ENCODE measurements around the gene NPBWR2. TPM values are rescaled to one million over a fixed set of nuclear protein-coding genes. Genes with fewer than 3 reads are reported as not detected.

Gene NPBWR2
- total and polyA plus RNA-seq, 2 donors (not counting 1 experiment from before 2014, with no cell fraction given): not detected

GRCh38 chr20:64139199-64140060 is 32.1 kb upstream of the NPBWR2 start:
- Histone ChIP-seq H3K9ac (ENCODE audit: insufficient read depth, low read length) (no peak overlapping the region), H3K27me3 (ENCODE audit: control insufficient read depth, insufficient read depth, low read length) (no peaks in the 10 kb centered on the region), H3K79me2 (ENCODE audit: control insufficient read depth, insufficient read depth, low read length) (no peaks in the 10 kb centered on the region), H3K9me3 (ENCODE audit: control insufficient read depth, insufficient read depth, low read depth, low read length) (no peaks in the 10 kb centered on the region), H3K4me2 (ENCODE audit: extremely low read depth, insufficient read depth, low read length) (no peak overlapping the region), H3K4me3 (replicated peaks in 1 of 4; ENCODE audit: control extremely low read depth in 1 of 4, insufficient read depth in 1 of 4, low read depth in 3 of 4, low read length in 4 of 4) (no peak overlapping the region), H4K20me1 (ENCODE audit: control insufficient read depth, extremely low read depth, insufficient read depth, low read length) (no peaks in the 10 kb centered on the region), H3K4me1 (ENCODE audit: control insufficient read depth, extremely low read depth, insufficient read depth, low read length) (no peaks in the 10 kb centered on the region), H2AFZ (ENCODE audit: low read length) (no peak overlapping the region), H3K36me3 (ENCODE audit: control insufficient read depth, insufficient read depth, low read length) (no peaks in the 10 kb centered on the region), H3K27ac (ENCODE audit: insufficient read depth, low read length) (no peak overlapping the region)
- TF ChIP-seq EZH2 (IDR thresholded peaks at IDR 0.05; ENCODE audit: low read length, missing control alignments) (no peak), CTCF (conservative IDR thresholded peaks at IDR 0.05 in 1 of 2, IDR thresholded peaks at IDR 0.05 in 1 of 2; ENCODE audit: low read depth in 1 of 2, low read length in 2 of 2) (no peak)
- DNase-seq (ENCODE audit: low read depth in 2 of 2): no peak

GRCh38 chr20:64138276-64138815 is 31.0 kb upstream of the NPBWR2 start:
- no peaks in the 10 kb centered on the region for H3K36me3 ChIP-seq (ENCODE audit: control insufficient read depth, insufficient read depth, low read length)
- H3K4me1 ChIP-seq (ENCODE audit: control insufficient read depth, extremely low read depth, insufficient read depth, low read length): no peaks in the 10 kb centered on the region
- no peak overlapping the region for H3K4me2 ChIP-seq (ENCODE audit: extremely low read depth, insufficient read depth, low read length)
- TF ChIP-seq CTCF (conservative IDR thresholded peaks at IDR 0.05 in 1 of 2, IDR thresholded peaks at IDR 0.05 in 1 of 2; ENCODE audit: low read depth in 1 of 2, low read length in 2 of 2) (no peak), EZH2 (IDR thresholded peaks at IDR 0.05; ENCODE audit: low read length, missing control alignments) (no peak)
- DNase-seq (ENCODE audit: low read depth in 2 of 2): no peak
- H3K9me3 ChIP-seq (ENCODE audit: control insufficient read depth, insufficient read depth, low read depth, low read length): no peaks in the 10 kb centered on the region
- no peaks in the 10 kb centered on the region for H3K79me2 ChIP-seq (ENCODE audit: control insufficient read depth, insufficient read depth, low read length)
- H3K9ac ChIP-seq (ENCODE audit: insufficient read depth, low read length): no peak overlapping the region
- no peak overlapping the region for H3K4me3 ChIP-seq (replicated peaks in 1 of 4; ENCODE audit: control extremely low read depth in 1 of 4, insufficient read depth in 1 of 4, low read depth in 3 of 4, low read length in 4 of 4)
- H3K27ac ChIP-seq (ENCODE audit: insufficient read depth, low read length): no peak overlapping the region
- H3K27me3 ChIP-seq (ENCODE audit: control insufficient read depth, insufficient read depth, low read length): no peaks in the 10 kb centered on the region
- H2AFZ ChIP-seq (ENCODE audit: low read length): no peak overlapping the region
- no peaks in the 10 kb centered on the region for H4K20me1 ChIP-seq (ENCODE audit: control insufficient read depth, extremely low read depth, insufficient read depth, low read length)

GRCh38 chr20:64137598-64138031 is 30.2 kb upstream of the NPBWR2 start:
- H3K4me1 ChIP-seq (ENCODE audit: control insufficient read depth, extremely low read depth, insufficient read depth, low read length): no peaks in the 10 kb centered on the region

More at GRCh38 chr20:64137598-64138031, 30.2 kb upstream of the NPBWR2 start:
- Histone ChIP-seq H3K36me3 (ENCODE audit: control insufficient read depth, insufficient read depth, low read length) (no peaks in the 10 kb centered on the region), H3K4me2 (ENCODE audit: extremely low read depth, insufficient read depth, low read length) (no peak overlapping the region), H2AFZ (ENCODE audit: low read length) (no peak overlapping the region), H4K20me1 (ENCODE audit: control insufficient read depth, extremely low read depth, insufficient read depth, low read length) (no peaks in the 10 kb centered on the region), H3K79me2 (ENCODE audit: control insufficient read depth, insufficient read depth, low read length) (no peaks in the 10 kb centered on the region), H3K9me3 (ENCODE audit: control insufficient read depth, insufficient read depth, low read depth, low read length) (no peaks in the 10 kb centered on the region), H3K4me3 (replicated peaks in 1 of 4; ENCODE audit: control extremely low read depth in 1 of 4, insufficient read depth in 1 of 4, low read depth in 3 of 4, low read length in 4 of 4) (no peak overlapping the region), H3K9ac (ENCODE audit: insufficient read depth, low read length) (no peak overlapping the region), H3K27me3 (ENCODE audit: control insufficient read depth, insufficient read depth, low read length) (no peaks in the 10 kb centered on the region), H3K27ac (ENCODE audit: insufficient read depth, low read length) (no peak overlapping the region)
- no peak for DNase-seq (ENCODE audit: low read depth in 2 of 2)
- no peak for TF ChIP-seq CTCF (conservative IDR thresholded peaks at IDR 0.05 in 1 of 2, IDR thresholded peaks at IDR 0.05 in 1 of 2; ENCODE audit: low read depth in 1 of 2, low read length in 2 of 2)
- TF ChIP-seq EZH2 (IDR thresholded peaks at IDR 0.05; ENCODE audit: low read length, missing control alignments): no peak
